GM19438 (cell line): ENCODE results near the gene THAP9.
A peak's percentile ranks its signal among the peaks of the same experiment; 100 is the strongest.
"Not testable (repeated sequence)": the region's sequence is repeated elsewhere in the genome, so short reads cannot be mapped to it uniquely, and the experiment has no call there.

Experiments
- ATAC-seq: cut with Tn5 transposase; IDR thresholded peaks from one replicate; pipeline ENCODE4 v1.9.1; 2021; ENCODE audit warnings: low read depth; ENCODE audit not compliant: unreplicated experiment

The THAP9 gene

DNA sequence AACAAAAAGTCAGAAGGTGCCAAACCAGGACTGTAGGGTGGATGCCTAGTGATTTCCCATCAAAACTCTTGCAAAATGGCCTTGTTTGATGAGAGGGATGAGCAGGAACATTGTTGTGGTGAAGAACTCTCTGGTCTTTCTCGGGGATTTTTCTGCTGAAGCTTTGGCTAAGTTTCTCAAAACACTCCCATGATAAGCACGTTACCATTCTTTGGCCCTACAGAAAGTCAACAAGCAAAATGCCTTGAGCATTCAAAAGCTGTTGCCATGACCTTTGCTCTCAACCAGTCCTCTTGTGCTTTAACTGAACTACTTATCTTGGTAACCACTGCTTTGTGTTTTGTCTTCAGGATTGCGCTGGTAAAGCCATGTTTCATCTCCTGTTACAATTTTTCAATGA is 6.6 kb upstream of the THAP9 start:
- ATAC-seq, result no peak

- ATAC-seq, result no peak
Measured at GRCh38 chr4:82896755-82897154, 3.8 kb upstream of the THAP9 start.

DNA sequence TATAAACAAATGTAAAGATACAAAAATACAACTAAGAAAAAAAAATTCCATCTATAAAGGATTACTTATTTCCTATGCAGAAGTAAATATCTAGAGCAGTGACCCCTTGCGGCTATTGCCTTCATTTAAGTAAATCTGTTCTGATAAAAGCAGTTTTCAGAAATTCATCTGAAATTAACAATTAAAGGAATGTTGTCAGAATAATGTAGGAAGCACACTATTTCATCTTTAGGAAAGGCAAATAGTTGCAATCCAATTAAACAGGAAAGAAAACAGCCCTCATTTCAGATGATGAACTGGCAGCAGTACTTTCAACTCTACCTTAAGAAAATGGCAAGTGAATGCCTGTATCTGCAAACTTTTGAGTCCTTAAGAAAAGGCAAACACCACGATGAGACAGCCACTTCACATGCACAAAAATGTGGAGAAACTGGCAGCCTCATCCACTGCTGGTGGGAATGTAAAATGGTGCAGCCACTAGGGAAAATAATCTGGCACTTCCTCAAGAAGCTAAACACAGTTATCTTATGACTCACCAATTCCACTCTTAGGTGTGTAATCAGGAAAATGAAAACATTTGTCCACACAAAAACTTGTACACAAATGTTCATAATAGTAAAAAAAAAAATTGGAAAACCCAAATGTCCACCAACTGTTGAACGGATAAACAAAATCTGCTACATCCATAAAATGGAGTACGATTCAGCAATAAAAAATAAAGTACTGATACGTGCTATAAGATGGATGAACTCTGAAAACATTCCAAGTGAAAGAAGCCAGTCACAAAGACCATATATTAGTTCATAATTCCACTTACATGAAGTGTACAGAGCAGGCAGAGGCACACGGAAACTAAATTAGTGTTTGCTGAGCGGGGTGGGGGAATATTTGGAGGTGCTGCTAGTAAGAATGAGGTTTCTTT is 2.0 kb upstream of the THAP9 start:
- no peak for ATAC-seq

- no peak for ATAC-seq
Measured at GRCh38 chr4:82899374-82900065, 1.0 kb upstream of the THAP9 start.

GRCh38 chr4:82900066-82900410 is 497 bp upstream of the THAP9 start:
- peak; percentile 8 for ATAC-seq

- no peak for ATAC-seq
Measured at GRCh38 chr4:82901183-82901718, 716 bp downstream of the THAP9 start.

DNA sequence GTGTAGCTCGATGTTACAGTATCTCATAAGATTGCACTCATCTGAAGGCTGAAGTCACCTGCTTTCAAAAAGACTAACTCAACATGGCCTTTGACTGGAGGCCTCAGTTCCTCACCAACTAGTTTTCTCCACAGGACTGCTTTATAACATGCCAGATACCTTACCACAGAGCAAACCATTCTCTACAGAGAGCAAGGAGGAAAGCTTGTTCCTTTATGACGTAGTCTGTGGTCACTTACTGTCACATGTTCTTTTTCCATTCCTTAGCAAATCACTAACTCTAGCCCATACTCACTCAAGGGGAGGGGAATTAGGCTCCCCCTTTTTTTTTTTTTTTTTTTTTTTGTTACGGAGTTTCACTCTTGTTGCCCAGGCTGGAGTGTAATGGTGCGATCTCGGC is 3.2 kb downstream of the THAP9 start:
- ATAC-seq, result no peak

- ATAC-seq, result peak; percentile 44
Measured at GRCh38 chr4:82905205-82905604, 4.7 kb downstream of the THAP9 start.

DNA sequence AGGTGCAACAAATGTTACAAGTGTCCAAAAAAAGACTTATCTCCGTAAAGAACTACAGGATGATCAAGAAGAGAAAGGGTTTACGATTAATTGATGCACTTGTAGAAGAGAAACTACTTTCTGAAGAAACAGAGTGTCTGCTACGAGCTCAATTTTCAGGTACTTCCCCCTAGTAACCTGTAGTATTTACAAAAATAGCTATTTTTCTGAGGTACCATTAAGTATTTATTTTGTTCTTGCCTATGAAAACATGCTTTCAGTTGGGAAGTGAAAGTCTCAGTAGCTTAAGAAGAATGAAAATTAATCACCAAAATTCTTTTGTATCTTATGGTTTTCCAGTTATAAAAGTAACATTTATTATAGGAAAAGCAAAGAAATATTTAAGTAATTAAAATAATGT is 5.9 kb downstream of the THAP9 start:
- ATAC-seq, result no peak

- ATAC-seq, result no peak
Measured at GRCh38 chr4:82909326-82909725, 8.8 kb downstream of the THAP9 start.

- ATAC-seq, result no peak
Measured at GRCh38 chr4:82913305-82913704, 12.8 kb downstream of the THAP9 start.

- ATAC-seq, result not testable (repeated sequence)
Measured at GRCh38 chr4:82913968-82914367, 13.4 kb downstream of the THAP9 start.

GRCh38 chr4:82918091-82918490 is 17.6 kb downstream of the THAP9 start:
- ATAC-seq, result no peak

GRCh38 chr4:82919386-82919785 is 18.9 kb downstream of the THAP9 start:
- no peak for ATAC-seq

DNA sequence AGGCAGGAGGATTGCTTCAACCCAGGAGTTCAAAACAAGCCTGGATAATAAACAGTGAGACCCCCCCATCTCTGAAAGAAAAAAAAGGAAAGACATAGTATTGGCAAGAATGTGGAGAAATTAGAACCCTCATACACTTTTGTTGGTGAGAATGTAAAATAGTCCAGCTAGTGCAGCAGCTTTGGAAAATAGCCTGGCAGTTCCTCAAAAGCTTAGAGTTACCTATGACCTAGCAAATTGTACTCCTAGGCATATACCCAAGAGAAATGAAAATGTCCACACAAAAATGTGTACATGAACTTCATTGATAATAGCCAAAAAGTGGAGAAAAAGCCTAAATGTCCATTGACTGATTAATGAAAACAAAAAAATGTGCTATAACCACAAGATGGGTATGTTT is 21.3 kb downstream of the THAP9 start:
- no peak for ATAC-seq

DNA sequence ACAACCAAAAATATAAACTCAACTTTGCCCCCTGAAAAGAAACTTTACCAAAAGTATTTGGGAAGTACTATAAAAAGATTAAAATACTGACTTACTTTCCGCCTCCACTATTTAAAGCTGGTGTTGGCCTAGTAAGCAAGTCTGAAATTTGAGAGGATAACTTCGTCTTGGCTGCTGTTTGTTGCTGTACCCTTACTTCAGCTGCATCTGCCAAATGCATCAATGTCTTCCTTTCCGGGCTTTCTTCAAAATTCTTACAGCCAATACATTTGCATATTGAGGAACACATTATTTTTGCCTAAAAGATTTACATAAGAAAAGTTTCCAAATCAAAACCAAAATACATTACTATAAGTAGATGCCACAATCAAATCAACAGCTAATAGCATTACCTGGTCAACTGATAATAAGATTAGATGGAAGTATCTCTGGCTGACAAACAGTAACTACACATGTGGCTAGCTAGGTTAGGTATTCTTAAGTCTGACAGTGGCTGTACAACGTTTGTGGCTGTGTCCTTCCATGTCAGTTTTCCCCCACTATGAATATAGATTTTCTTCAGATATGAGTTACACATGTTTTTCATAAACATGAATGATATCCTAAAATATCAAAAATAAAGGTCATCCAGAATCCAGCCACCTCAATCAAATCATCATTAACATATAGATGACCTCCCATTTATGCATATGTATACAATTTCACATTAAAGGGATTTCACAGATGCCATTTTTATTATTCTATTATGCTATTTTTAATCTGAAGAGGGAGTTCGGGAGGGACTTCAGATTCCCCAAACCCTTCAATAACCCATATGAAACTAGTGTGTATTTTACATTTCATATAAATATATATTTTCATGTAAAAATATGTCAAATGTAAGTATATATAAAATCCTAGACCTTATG is 30.6 kb downstream of the THAP9 start:
- ATAC-seq, result no peak

GRCh38 chr4:82934441-82934840 is 33.9 kb downstream of the THAP9 start:
- no peak for ATAC-seq

- ATAC-seq, result no peak
Measured at GRCh38 chr4:82939414-82939813, 38.9 kb downstream of the THAP9 start.

DNA sequence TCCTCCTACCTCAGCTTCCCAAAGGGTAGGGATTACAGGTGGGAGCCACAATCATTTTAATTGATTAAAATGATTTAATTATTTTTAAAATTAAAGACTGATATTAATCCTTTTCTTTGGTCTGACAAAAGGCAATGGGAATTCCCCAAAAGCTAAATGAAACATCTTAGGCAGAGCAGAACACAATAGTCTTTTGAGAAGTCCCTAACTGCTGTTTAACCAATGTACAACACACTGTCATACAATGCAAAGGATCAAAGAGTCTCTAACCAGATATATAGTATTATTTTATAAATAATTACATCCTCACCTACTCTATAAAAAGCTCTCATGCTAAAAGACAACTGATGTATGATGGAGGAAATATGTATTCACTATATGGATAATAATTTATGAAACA is 47.0 kb downstream of the THAP9 start:
- ATAC-seq, result no peak

DNA sequence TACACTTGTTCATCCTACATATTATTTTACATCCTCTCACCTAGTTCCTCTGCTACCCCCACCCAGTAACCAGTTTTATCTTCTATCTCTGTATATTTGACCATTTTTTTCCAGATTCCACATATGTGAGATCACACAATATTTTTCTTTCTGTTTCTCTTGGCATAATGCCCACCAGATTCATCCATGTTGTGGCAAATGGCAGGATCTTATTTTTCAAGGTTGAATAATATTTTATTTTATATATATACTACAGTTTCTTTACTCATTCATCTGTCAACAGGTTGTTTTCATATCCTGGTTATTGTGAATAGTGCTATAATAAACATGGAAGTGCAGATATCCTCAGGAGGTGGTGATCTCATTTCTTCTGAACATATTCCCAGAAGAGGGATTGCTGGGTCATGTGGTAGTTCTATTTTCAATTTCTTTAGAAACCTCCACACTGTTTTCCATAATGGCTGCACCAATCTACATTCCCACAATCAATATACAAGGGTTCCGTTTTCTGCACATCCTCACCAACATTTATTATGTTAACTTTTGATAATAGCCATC is 48.2 kb downstream of the THAP9 start:
- ATAC-seq, result no peak
